Peyer's patch (tissue), 4 donors: ENCODE results near the gene CDH23.

Source experiments
- POLR2A ChIP-seq, 2 donors: fragments of 450-650 bp; IDR thresholded peaks; one replicate each; pipeline ENCODE4 v1.5.1; 2017; ENCODE audit warnings: antibody characterized with exemption in 2 of 2, mild to moderate bottlenecking in 2 of 2, moderate library complexity in 2 of 2
- TF ChIP-seq, protein P1 (sequence below), 6 experiments: fragments of 450-650 bp in 4 of 6; fragments of 200-600 bp in 2 of 6; sonication (generic) in 1 of 6; IDR thresholded peaks; one replicate each; pipeline ENCODE4 v1.5.1; 2017 to 2019; ENCODE audit warnings: antibody characterized with exemption in 6 of 6, mild to moderate bottlenecking in 3 of 6, moderate library complexity in 1 of 6

DNA sequence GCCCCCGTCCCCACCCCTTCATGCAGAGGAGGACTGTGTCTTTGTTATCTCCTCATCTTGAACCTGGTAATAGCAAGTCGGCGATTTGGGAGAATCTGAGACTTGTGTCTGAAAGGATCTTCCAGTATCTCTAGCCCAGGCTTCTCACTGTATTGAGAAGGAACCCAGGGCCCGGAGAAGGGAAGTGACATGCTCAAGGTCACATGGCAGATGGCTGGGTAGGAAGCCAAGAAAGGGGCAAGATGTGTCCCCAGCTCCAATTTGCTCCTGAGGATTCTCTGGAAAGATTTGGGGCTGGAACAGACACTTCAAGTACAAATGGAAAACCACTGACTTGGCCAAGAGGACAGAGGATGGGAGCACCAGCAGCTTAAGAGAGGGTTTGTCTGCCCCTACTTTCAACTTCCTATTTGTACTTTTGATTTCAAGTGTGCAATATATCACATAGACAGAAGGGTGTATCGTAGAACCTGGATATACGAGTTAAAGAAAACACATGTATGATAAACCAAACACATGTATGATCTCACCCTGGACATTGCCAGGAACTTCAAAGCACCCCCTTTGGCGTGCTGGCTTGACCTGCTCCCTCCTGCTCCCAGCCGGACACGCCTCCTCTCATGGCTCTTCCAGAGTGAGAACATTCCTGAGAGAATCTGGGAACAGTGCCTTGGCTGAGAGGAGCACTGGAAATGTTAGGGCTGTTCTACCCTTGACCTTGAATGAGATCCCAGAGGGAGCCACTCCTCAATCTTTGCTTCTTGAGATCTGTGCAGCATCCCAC is 79.7 kb downstream of the CDH23 start:
- TF ChIP-seq POLR2A (IDR thresholded peaks at IDR 0.05): no peak
- TF ChIP-seq, protein P1, sequence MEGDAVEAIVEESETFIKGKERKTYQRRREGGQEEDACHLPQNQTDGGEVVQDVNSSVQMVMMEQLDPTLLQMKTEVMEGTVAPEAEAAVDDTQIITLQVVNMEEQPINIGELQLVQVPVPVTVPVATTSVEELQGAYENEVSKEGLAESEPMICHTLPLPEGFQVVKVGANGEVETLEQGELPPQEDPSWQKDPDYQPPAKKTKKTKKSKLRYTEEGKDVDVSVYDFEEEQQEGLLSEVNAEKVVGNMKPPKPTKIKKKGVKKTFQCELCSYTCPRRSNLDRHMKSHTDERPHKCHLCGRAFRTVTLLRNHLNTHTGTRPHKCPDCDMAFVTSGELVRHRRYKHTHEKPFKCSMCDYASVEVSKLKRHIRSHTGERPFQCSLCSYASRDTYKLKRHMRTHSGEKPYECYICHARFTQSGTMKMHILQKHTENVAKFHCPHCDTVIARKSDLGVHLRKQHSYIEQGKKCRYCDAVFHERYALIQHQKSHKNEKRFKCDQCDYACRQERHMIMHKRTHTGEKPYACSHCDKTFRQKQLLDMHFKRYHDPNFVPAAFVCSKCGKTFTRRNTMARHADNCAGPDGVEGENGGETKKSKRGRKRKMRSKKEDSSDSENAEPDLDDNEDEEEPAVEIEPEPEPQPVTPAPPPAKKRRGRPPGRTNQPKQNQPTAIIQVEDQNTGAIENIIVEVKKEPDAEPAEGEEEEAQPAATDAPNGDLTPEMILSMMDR (IDR thresholded peaks at IDR 0.05): no peak
